SK-N-MC (cell line): ENCODE data around the gene ZNF22.

Source experiments
- DNase-seq: peaks from one replicate; pipeline ENCODE4 v3.0.0-alpha.2; 2011; ENCODE audit warnings: low read depth, low spot score
- H3K27ac ChIP-seq: fragments of 200-600 bp; sonication (generic); 2 replicates; pipeline ENCODE4 v1.5.1; 2016; ENCODE audit warnings: mixed run types
- H3K36me3 ChIP-seq: fragments of 200-600 bp; sonication (generic); 2 replicates; pipeline ENCODE4 v1.6.1; 2017; ENCODE audit warnings: antibody characterized with exemption, low read length, mixed read lengths; ENCODE audit not compliant: insufficient read depth
- H3K4me3 ChIP-seq: fragments of 200-600 bp; sonication (generic); 2 replicates; pipeline ENCODE4 v1.5.1; 2016
- H3K9ac ChIP-seq: fragments of 200-600 bp; sonication (generic); 2 replicates; pipeline ENCODE4 v1.8.0; 2017; ENCODE audit warnings: mixed run types, mixed read lengths; ENCODE audit not compliant: insufficient read length
- H3K9me3 ChIP-seq: fragments of 200-600 bp; sonication (generic); 2 replicates; pipeline ENCODE4 v1.6.1; 2017; ENCODE audit warnings: low read depth, mild to moderate bottlenecking, antibody characterized with exemption, low read length, moderate library complexity, mixed read lengths
- EZH2 ChIP-seq: fragments of 200-600 bp; sonication (generic); IDR thresholded peaks from one replicate; pipeline ENCODE4 v1.6.1; 2017; ENCODE audit warnings: antibody characterized with exemption
- FOXP2 ChIP-seq: optimal IDR thresholded peaks from 2 replicates; pipeline ENCODE3; 2011; ENCODE audit warnings: mild to moderate bottlenecking, moderate library complexity; ENCODE audit not compliant: insufficient read depth; ENCODE audit errors: extremely low read length, control extremely low read depth
- POLR2AphosphoS5 ChIP-seq: IDR thresholded peaks from 2 replicates; pipeline ENCODE4 v1.6.1; 2012; ENCODE audit warnings: mild to moderate bottlenecking, low read depth, low read length, borderline replicate concordance

The ZNF22 gene

DNA sequence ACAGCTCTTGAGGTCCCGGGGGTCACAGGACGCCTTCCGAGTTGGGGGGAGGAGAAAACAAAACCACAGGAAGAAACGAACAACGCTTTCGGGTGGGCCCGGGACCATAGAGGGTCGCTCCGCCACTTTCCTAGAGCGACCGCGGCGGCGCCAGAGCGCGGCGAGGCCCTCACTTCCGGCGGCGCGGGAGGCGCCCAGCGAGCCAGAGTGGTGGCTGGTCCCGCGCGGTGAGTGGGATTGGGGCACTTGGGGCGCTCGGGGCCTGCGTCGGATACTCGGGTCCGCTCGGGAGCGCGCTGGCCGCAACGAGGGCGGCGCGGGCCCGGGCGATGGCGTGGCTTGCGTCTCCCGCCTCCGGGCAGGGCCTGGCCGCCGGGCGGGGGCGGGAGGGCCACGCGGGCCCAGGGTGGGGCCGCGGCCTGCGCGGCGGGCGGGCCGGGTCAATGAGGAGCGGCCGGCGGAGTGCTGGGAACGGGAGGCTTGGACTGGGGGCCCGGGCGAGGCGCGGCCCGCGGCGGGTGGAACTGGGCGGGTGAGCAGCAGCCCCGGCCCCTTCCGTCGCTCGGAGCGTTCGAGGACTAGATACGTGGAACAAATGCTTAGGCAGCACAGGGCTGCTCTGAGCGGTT, at the start of gene ZNF22:
Gene ZNF22, plus strand, starts transcription at position 172 of the 629 bp plus-strand sequence. CDS start 2,446 bp downstream, outside the sequence.
- Histone ChIP-seq H3K9me3 (no peaks in the 10 kb centered on the region), H3K4me3 (peak within 1 kb of the TSS; percentile 86), H3K27ac (peak within 1 kb of the TSS; percentile 62), H3K36me3 (peaks cover 22% of the 10 kb centered on the region), H3K9ac (peak within 1 kb of the TSS; percentile 85)
- peak; percentile 65; the same call in 1 of the 2 replicates for TF ChIP-seq POLR2AphosphoS5
- TF ChIP-seq EZH2, result no peak
- TF ChIP-seq FOXP2, result no peak
- DNase-seq, result no peak

DNA sequence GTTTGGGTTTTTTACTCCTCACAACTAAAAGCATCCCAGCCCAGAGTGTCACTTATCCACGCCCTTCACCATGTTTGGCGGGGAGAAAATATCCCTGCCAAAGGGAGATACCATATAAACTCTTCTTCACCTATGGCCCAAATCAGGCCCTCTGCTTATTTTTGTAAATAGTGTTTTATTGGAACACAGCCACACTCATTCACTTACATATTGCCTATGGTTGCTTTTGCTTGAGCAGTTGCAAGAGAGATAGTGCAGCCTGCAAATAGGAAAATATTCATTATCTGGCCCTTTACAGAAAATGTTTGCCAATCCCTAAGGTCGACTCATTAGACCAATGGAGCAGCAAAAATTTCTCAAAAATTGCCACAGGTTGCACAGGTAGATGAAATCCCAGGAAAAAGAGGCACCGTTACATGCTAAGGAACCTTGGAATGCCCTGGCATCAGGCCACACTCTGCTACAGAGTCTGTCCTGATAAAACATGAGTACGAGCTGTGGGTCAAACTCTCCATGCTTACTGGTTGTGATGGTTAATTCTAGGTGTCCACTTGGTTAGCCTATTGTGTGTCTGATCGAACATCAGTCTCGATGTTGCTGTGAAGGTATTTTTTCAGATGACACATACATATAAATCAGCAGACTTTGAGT, 49.0 kb upstream of the ZNF22 start:
- no peak overlapping the region for H3K4me3 ChIP-seq

DNA sequence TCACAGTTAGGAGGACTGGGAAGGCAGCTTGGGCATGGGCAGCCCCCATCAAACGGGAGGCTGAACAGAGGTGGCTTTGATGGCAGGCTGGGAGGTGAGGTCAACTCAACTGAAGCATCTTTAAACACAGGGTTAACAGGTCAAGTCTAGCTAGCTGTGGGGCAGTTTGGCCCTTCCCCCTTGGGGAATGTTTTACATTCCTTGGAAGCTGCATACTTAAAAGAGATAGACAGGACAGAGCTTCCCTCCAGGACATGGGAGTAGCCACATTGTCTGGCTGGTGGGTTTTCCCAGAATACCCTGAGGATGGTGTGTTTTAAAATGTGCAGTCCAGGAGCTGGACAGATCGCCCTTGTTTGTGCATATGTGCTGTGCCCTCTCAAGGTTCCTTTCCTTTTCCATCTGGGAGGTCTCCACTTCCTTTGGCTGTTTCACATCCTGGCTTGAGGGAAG, 47.9 kb upstream of the ZNF22 start:
- H3K9me3 ChIP-seq, result no peaks in the 10 kb centered on the region
- H3K9ac ChIP-seq, result no peak overlapping the region
- TF ChIP-seq EZH2 (no peak), FOXP2 (no peak), POLR2AphosphoS5 (no peak)
- H3K4me3 ChIP-seq, result no peak overlapping the region
- no peaks in the 10 kb centered on the region for H3K36me3 ChIP-seq
- H3K27ac ChIP-seq, result no peak overlapping the region
- DNase-seq, result no peak

More for the DNA sequence above, 49.0 kb upstream of the ZNF22 start:
- Histone ChIP-seq H3K27ac (no peak overlapping the region), H3K9me3 (no peaks in the 10 kb centered on the region), H3K9ac (no peak overlapping the region), H3K36me3 (no peaks in the 10 kb centered on the region)
- no peak for DNase-seq
- no peak for TF ChIP-seq FOXP2
- TF ChIP-seq EZH2, result no peak
- TF ChIP-seq POLR2AphosphoS5, result no peak

DNA sequence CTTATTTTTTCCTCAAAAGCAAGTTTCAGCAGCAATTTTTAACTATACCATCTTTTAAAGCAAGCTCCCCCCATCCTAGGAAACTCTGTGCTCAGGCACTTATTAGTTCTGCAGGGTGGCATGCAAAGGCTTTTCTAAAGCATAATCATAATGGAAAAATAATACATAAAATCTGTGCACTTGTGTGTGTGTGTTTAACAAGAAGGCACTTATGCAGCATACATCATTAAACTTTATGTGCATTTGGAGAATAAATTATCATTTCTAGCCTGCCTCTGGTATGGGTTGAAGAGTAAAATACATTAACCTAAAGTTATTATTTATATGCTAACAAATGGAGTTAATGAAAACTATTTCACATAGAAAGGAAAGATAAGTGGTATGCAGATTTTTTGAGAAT, 46.7 kb upstream of the ZNF22 start:
- no peak for TF ChIP-seq POLR2AphosphoS5
- no peak for TF ChIP-seq FOXP2
- no peak for TF ChIP-seq EZH2
- no peaks in the 10 kb centered on the region for H3K36me3 ChIP-seq

DNA sequence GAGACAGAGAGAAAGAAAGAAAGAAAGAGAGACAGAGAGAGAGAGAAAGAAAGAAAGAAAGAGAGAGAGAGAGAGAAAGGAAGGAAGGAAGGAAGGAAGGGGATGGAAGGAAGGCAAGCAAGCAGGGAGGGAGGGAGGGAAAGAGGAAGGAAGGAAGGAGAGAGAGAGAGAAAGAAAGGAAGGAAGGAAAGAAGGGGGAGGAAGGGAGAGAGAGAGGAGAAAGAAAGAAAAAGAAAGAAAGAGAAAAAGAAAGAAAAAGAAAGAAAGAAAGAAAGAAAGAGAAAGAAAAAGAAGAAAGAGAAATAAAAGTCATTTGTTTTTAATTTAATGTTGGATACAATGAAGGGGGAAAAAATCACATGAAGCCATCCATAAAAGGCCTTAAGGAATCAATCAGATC, 45.8 kb upstream of the ZNF22 start:
- no peak overlapping the region for H3K27ac ChIP-seq
- H3K4me3 ChIP-seq, result no peak overlapping the region
- no peaks in the 10 kb centered on the region for H3K36me3 ChIP-seq
- TF ChIP-seq POLR2AphosphoS5 (no peak), FOXP2 (no peak), EZH2 (no peak)
- no peaks in the 10 kb centered on the region for H3K9me3 ChIP-seq
- no peak for DNase-seq
- H3K9ac ChIP-seq, result no peak overlapping the region

More for the DNA sequence above, 46.7 kb upstream of the ZNF22 start:
- H3K4me3 ChIP-seq, result no peak overlapping the region
- no peak overlapping the region for H3K27ac ChIP-seq
- H3K9ac ChIP-seq, result no peak overlapping the region
- DNase-seq, result no peak
- no peaks in the 10 kb centered on the region for H3K9me3 ChIP-seq

DNA sequence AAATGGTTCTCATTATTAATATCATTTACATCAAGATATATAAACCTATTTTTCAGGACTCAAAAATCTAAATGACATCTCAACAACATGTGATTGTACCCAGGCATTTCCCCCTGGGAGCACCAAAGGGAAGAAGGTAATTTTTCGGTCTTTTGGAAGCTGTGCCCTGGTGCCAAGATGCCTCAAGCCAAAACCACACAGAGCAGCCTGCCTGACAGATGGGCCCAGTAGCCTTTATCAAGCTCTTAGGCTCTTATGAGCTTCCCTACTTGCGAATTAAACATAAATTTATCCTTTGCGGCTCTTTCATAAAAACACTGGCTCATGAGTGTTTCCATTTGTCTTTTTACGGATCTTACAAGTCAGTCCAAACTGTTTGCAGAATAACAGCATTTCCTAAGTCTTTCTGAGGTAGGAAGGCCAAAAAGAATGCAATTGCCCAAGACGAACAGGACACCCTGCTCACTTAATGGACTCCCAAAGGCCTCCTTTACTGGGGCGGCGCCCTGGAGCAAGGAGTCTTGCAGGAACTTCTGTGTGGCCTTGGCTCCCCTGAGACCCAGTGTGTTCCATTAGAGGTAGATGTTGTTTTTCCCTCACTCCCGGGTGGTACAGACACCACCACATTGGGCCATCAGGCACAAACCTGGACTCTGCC, 45.2 kb upstream of the ZNF22 start:
- TF ChIP-seq POLR2AphosphoS5 (no peak), FOXP2 (no peak), EZH2 (no peak)
- Histone ChIP-seq H3K9ac (no peak overlapping the region), H3K4me3 (no peak overlapping the region), H3K9me3 (no peaks in the 10 kb centered on the region), H3K27ac (no peak overlapping the region), H3K36me3 (no peaks in the 10 kb centered on the region)
- DNase-seq, result no peak

DNA sequence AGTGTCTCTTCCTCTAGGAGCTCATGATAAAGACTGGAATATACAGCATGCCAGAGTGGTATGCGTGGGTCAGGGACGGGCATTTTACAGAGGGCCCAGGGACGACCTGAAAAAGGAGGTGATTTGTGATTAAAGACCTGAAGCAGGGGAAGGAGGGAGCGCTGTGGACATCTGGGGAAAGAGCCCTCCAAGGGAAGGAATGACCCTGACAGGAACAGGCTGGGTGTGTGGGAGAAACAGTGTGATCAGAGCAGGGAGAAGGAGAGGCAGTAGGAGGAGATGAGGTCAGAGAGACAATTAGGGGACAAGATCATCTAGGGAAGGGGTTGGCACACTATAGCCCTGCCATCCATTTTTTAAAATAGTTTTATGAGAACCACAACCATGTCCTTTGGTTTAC, 44.5 kb upstream of the ZNF22 start:
- no peaks in the 10 kb centered on the region for H3K36me3 ChIP-seq
- no peaks in the 10 kb centered on the region for H3K9me3 ChIP-seq
- no peak overlapping the region for H3K9ac ChIP-seq
- no peak overlapping the region for H3K27ac ChIP-seq
- TF ChIP-seq POLR2AphosphoS5 (no peak), FOXP2 (no peak), EZH2 (no peak)
- no peak for DNase-seq
- no peak overlapping the region for H3K4me3 ChIP-seq
